MCF 10A (cell line): ENCODE data around the gene CCNT2. TPM values are rescaled to one million over a fixed set of nuclear protein-coding genes. Genes with fewer than 3 reads are reported as not detected.

Source experiments
- BruUV-seq: library from RNA; stranded (reverse); fragments of 400-500 nt; replicated peaks from 2 replicates; lab custom pipeline; 2021; lab: Mats Ljungman, UMichigan
- CTCF ChIA-PET: fragments of 300-600 bp; sonication (Branson Sonifier 250); formaldehyde crosslinking; extraction: SDS; loops from one replicate; lab custom pipeline; 2021; ENCODE audit warnings: antibody characterized with exemption, inconsistent platforms; lab: Yijun Ruan, JAX
- POLR2A ChIA-PET: fragments of 300-600, 350-650 bp; sonication (Branson Sonifier 250); formaldehyde crosslinking; extraction: SDS; loops from one replicate; lab custom pipeline; 2020; ENCODE audit warnings: antibody characterized with exemption, inconsistent platforms; lab: Yijun Ruan, JAX
- DNase-seq: peaks from one replicate; pipeline ENCODE4 v3.0.0-alpha.2; 2018; ENCODE audit not compliant: unreplicated experiment
- H3K27ac Mint-ChIP-seq: one replicate; pipeline ENCODE4 v1.8.0; 2022; ENCODE audit warnings: mild to moderate bottlenecking, low read depth, mixed read lengths; ENCODE audit not compliant: unreplicated experiment
- H3K27me3 Mint-ChIP-seq: one replicate; pipeline ENCODE4 v1.8.0; 2022; ENCODE audit warnings: mixed read lengths; ENCODE audit not compliant: insufficient read depth, unreplicated experiment
- H3K36me3 Mint-ChIP-seq: one replicate; pipeline ENCODE4 v1.8.0; 2022; ENCODE audit warnings: mild to moderate bottlenecking, moderate library complexity, mixed read lengths; ENCODE audit not compliant: insufficient read depth, unreplicated experiment
- H3K4me1 Mint-ChIP-seq: one replicate; pipeline ENCODE4 v1.8.0; 2022; ENCODE audit warnings: mixed read lengths; ENCODE audit not compliant: insufficient read depth, unreplicated experiment
- H3K4me3 Mint-ChIP-seq: one replicate; pipeline ENCODE4 v1.8.0; 2022; ENCODE audit warnings: mild to moderate bottlenecking, moderate library complexity, mixed read lengths; ENCODE audit not compliant: unreplicated experiment
- H3K9me3 Mint-ChIP-seq: one replicate; pipeline ENCODE4 v1.8.0; 2022; ENCODE audit warnings: mixed read lengths; ENCODE audit not compliant: unreplicated experiment
- intact Hi-C: fragments of 100-400 bp; cut with micrococcal nuclease; formaldehyde crosslinking; loops from 2 replicates; pipeline ENCODE4 v1.14.1; 2022
- total RNA-seq: library from RNA; stranded (reverse); gene quantifications from 2 replicates; pipeline ENCODE4 v1.2.3, GENCODE V29; 2022
- TF ChIP-seq, protein P1 (sequence below): fragments of 200-600 bp; IDR thresholded peaks from one replicate; pipeline ENCODE4 v1.8.0; 2022; ENCODE audit warnings: antibody characterized with exemption, mild to moderate bottlenecking; ENCODE audit not compliant: unreplicated experiment

Gene CCNT2
- total RNA-seq, 1 experiment from 2014 or later = 39.3 TPM

DNA sequence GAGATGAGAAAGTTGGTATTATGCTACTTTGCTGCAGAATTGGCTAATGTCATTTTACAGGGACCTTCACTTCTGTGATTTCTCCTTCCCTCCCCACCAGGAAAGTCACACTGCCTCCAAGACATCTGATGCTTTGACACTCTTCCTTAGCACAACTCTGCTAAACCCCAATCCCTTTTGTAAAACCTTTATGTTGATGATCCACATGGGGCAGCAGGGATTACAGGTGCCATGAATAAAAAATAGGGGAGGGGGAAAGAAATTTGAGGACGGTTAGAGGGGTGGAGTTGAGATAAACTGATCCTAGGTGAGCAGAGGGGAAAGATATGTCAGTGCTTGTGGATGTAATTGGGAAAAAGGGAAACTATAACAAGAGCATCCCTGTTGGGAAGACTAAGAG is 26.4 kb downstream of the CCNT2 start:
- no peaks in the 10 kb centered on the region for H3K9me3 Mint-ChIP-seq
- BruUV-seq = no TSS peak
- H3K27me3 Mint-ChIP-seq = no peaks in the 10 kb centered on the region
- POLR2A ChIA-PET = interaction anchor here (0.9 kb wide), 1 partner anchor 11 kb away, joined by 3 read pairs; no protein-coding TSS in a partner anchor
- TF ChIP-seq, protein P1, sequence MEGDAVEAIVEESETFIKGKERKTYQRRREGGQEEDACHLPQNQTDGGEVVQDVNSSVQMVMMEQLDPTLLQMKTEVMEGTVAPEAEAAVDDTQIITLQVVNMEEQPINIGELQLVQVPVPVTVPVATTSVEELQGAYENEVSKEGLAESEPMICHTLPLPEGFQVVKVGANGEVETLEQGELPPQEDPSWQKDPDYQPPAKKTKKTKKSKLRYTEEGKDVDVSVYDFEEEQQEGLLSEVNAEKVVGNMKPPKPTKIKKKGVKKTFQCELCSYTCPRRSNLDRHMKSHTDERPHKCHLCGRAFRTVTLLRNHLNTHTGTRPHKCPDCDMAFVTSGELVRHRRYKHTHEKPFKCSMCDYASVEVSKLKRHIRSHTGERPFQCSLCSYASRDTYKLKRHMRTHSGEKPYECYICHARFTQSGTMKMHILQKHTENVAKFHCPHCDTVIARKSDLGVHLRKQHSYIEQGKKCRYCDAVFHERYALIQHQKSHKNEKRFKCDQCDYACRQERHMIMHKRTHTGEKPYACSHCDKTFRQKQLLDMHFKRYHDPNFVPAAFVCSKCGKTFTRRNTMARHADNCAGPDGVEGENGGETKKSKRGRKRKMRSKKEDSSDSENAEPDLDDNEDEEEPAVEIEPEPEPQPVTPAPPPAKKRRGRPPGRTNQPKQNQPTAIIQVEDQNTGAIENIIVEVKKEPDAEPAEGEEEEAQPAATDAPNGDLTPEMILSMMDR = no peak
- CTCF ChIA-PET = no interaction called here
- H3K4me3 Mint-ChIP-seq = no peak overlapping the region
- peaks cover 7% of the 10 kb centered on the region for H3K4me1 Mint-ChIP-seq
- peaks cover 66% of the 10 kb centered on the region for H3K36me3 Mint-ChIP-seq
- peak overlapping the region; percentile 13 for H3K27ac Mint-ChIP-seq
- intact Hi-C loops = no loop called here
- no peak for DNase-seq

DNA sequence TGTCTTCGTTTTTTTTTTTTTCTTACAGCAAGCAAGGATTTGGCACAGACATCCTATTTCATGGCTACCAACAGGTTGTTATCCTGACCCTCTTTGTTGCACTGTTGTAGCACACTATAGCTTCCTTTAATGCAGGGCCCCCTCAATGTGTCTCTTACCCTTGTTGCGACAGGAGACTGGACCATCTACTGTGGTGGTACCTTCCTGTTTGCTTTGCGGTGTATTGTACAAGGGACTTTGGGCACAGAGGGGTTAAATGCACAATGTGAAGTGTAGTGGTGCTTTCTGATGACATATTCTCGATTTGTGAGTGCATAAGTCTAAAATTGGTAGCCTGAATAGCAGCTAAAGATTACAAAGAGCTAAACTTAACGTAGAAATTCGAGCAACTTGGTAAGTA is 27.5 kb downstream of the CCNT2 start:
- H3K9me3 Mint-ChIP-seq = no peaks in the 10 kb centered on the region
- intact Hi-C loops = no loop called here
- no peaks in the 10 kb centered on the region for H3K27me3 Mint-ChIP-seq
- ChIA-PET POLR2A (interaction anchor here (0.6 kb wide), 1 partner anchor 464 kb away, joined by 3 read pairs; no protein-coding TSS in a partner anchor), CTCF (interaction anchor here (0.6 to 0.7 kb wide), 4 partner anchors 11 to 545 kb away, joined by 3 read pairs; no protein-coding TSS in a partner anchor)
- TF ChIP-seq, protein P1 = no peak
- no TSS peak for BruUV-seq
- peaks cover 71% of the 10 kb centered on the region for H3K36me3 Mint-ChIP-seq
- H3K4me3 Mint-ChIP-seq = no peak overlapping the region
- DNase-seq = no peak
- H3K4me1 Mint-ChIP-seq = peaks cover 7% of the 10 kb centered on the region
- no peak overlapping the region for H3K27ac Mint-ChIP-seq

- ChIA-PET POLR2A (interaction anchor here (0.7 to 1.5 kb wide), 2 partner anchors 9 to 481 kb away, joined by 3 to 9 read pairs; no protein-coding TSS in a partner anchor), CTCF (no interaction called here)
- Mint-ChIP-seq H3K9me3 (no peaks in the 10 kb centered on the region), H3K27me3 (no peaks in the 10 kb centered on the region), H3K4me1 (peaks cover 4% of the 10 kb centered on the region), H3K36me3 (peaks cover 94% of the 10 kb centered on the region), H3K4me3 (no peak overlapping the region), H3K27ac (no peak overlapping the region)
- intact Hi-C loops = no loop called here
- TF ChIP-seq, protein P1 = no peak
- DNase-seq = no peak
- no TSS peak for BruUV-seq
These were observed 31.5 kb downstream of the CCNT2 start for GRCh38 chr2:134949981-134950708.

DNA sequence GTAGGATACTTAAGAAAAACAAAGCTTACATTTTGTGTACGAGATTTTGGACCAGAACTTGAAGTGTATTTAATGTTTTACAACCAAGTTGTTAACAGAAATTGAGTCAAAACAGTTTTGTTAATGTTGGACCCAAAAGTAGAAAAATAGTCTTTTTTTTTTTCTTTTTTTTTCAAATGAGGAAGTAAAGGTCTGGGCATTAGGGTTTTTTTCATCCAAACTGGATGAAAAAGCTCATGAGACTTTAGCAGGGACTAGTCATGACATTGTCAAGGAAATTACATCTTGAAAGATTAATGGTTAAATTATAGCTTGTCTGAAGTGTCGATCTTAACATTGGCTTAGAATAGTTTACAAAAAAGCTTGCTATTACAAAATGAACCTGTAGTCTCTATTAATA is 32.3 kb downstream of the CCNT2 start:
- Mint-ChIP-seq H3K27ac (no peak overlapping the region), H3K9me3 (no peaks in the 10 kb centered on the region), H3K27me3 (no peaks in the 10 kb centered on the region), H3K4me1 (no peaks in the 10 kb centered on the region), H3K36me3 (peaks cover 89% of the 10 kb centered on the region), H3K4me3 (no peak overlapping the region)
- no peak for DNase-seq
- BruUV-seq = no TSS peak
- CTCF ChIA-PET = interaction anchor here (0.6 to 1.0 kb wide), 2 partner anchors 67 to 212 kb away, joined by 3 read pairs; no protein-coding TSS in a partner anchor
- TF ChIP-seq, protein P1 = no peak
- POLR2A ChIA-PET = interaction anchor here (0.7 to 1.5 kb wide), 2 partner anchors 10 to 482 kb away, joined by 3 to 9 read pairs; no protein-coding TSS in a partner anchor
- intact Hi-C loops = no loop called here
